Fibroblast of villous mesenchyme (primary cell): ENCODE data around the gene NPDC1. TPM values are rescaled to one million over a fixed set of nuclear protein-coding genes. Genes with fewer than 3 reads are reported as not detected.

Experiments
- DNase-seq: peaks from one replicate; pipeline ENCODE4 v3.0.0-alpha.2; 2010; ENCODE audit warnings: low read depth
- H3K4me3 ChIP-seq: 2 replicates; pipeline ENCODE4 v1.5.1; 2011; ENCODE audit warnings: low read depth, mild to moderate bottlenecking, low read length
- CTCF ChIP-seq: IDR thresholded peaks from 2 replicates; pipeline ENCODE4 v1.5.1; 2012; ENCODE audit warnings: low read depth, mild to moderate bottlenecking, low read length; ENCODE audit not compliant: insufficient read depth
- total RNA-seq: library from RNA; depleted of rRNA; stranded (reverse); fragments of >200 nt; gene quantifications from 2 replicates; pipeline ENCODE4 v1.2.3, GENCODE V29; 2012

Gene NPDC1
- total RNA-seq, 1 donor, result 13.0 TPM

GRCh38 chr9:137029058-137029936 is 16.7 kb downstream of the NPDC1 start:
- peak; percentile 61 for DNase-seq
- peak; percentile 93 for TF ChIP-seq CTCF
- H3K4me3 ChIP-seq, result peak overlapping the region; percentile 65

- peak; percentile 36 for TF ChIP-seq CTCF
- peak; percentile 40 for DNase-seq
- H3K4me3 ChIP-seq, result peak overlapping the region; percentile 65
Observed at GRCh38 chr9:137028263-137029057, 17.5 kb downstream of the NPDC1 start.

GRCh38 chr9:137027369-137028262 is 18.4 kb downstream of the NPDC1 start, which contains the start of gene ABCA2:
Gene ABCA2 (minus strand): TSS chr9:137028237. CDS start chr9:137028140, 97 bp downstream.
- peak within 1 kb of the TSS; percentile 65 for H3K4me3 ChIP-seq
- no peak for DNase-seq
- TF ChIP-seq CTCF, result no peak

DNA sequence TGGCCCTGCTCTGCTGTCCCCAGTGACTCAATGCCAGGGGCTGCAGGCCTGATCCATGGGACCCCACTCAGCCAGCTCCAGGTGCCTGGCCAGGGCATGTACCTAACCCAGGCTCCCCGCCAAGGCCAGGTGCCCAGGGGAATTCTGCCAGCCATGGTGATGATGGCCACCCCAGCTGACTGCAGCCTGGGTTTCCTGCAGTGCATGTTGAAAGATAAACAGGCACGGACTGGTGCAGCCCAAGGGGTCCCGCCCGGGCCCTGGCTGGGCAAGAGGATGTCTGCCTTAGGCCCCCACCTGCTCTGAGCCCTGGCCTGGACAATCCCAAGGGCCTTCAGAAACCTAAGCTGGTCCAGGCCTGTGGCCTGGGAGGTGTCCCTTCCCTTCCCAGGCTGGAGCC is 19.1 kb downstream of the NPDC1 start:
- peak overlapping the region; percentile 7 for H3K4me3 ChIP-seq
- DNase-seq, result no peak
- TF ChIP-seq CTCF, result no peak

DNA sequence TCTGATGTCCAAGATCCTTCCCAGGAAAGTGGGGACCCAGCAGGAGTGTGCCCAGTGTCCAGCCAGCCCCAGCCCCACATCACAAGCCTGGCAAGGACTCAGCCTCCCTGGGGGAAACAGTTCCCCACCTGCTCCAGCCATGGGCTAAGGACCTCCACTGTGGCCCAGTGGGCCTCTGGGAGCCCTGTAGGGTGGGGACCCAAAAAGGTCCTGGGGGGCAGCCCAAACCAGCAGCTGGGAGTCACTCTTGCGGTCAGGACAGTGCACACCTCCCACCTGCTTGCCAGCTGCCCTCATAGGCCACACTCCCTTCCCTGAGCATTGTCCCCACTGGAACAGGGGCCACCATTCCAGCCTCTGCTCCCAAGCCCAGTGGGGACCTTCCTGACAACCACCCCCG is 19.6 kb downstream of the NPDC1 start:
- no peak overlapping the region for H3K4me3 ChIP-seq
- TF ChIP-seq CTCF, result no peak
- DNase-seq, result no peak

- H3K4me3 ChIP-seq, result no peak overlapping the region
- DNase-seq, result no peak
- no peak for TF ChIP-seq CTCF
Observed at GRCh38 chr9:137025517-137025966, 20.4 kb downstream of the NPDC1 start.
